Measurements from ENCODE around the gene MTA3. TPM values are rescaled to one million over a fixed set of nuclear protein-coding genes. Genes with fewer than 3 reads are reported as not detected.

Gene MTA3
- total RNA-seq, 4 donors from 2014 or later, result 40.0 to 73.2 (median 54.3) TPM

DNA sequence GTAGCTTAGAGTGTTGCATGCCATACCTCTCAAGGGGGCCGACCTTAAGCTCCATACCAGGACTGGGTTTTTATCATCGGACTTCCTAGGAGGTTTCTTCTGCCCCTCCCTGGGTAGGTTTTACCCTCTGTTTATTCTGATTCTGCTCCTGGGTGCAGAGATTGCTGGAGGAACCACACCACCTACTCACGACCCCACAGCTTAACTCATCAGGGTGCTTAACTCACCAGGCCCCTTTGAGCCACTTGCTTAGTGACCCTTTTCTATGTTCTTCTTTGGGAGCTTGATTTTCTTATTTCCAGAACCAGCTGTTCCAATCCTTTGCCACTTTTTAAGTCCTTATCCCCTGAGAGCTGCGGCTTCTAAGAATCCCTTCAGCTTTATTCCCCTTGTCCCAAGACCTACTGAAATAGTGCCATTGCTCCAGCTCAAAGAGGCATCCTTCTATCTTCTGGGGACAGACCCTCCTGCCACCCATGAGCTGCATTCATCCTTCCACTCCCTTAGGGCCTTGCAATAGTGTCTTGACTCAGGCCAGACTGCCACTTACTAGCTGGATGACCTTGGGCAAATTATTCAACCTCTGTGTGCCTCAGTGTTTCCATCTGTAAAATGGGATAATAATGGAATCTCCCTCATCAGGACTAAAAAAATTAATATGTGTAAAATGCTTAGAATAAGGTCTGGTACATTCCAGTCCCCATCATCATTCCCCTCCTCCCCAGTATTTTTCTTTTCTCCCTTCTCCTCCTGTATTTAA, 189.7 kb downstream of the MTA3 start:
- Histone ChIP-seq H3K27ac (no peak overlapping the region), H3K27me3 (no peaks in the 10 kb centered on the region), H3K4me3 (no peak overlapping the region), H3K36me3 (no peaks in the 10 kb centered on the region), H3K9me3 (no peaks in the 10 kb centered on the region), H3K4me1 (peaks cover 0 to 4% (median 0%) of the 10 kb centered on the region in 4 donors)
- in situ Hi-C loops (cut with MboI; ENCODE audit: low pct_ligation_motif_present in 1 of 4, low pct_unique_long_range_greater_than_20kb in 1 of 4, low sequenced_read_pairs in 3 of 4) (no loop called here), intact Hi-C loops (cut with DNase I; ENCODE audit: low total_unique reads) (no loop called here)
- WGBS, 2 donors (ENCODE audit: low coverage in 1 of 2), result 76 to 95% methylated on average over 4 of the region's 4 CpGs
- no peak for TF ChIP-seq EP300 (IDR thresholded peaks at IDR 0.05; ENCODE audit: low read depth)
- no peak for TF ChIP-seq POLR2A (IDR thresholded peaks at IDR 0.05)
- TF ChIP-seq, protein P1, sequence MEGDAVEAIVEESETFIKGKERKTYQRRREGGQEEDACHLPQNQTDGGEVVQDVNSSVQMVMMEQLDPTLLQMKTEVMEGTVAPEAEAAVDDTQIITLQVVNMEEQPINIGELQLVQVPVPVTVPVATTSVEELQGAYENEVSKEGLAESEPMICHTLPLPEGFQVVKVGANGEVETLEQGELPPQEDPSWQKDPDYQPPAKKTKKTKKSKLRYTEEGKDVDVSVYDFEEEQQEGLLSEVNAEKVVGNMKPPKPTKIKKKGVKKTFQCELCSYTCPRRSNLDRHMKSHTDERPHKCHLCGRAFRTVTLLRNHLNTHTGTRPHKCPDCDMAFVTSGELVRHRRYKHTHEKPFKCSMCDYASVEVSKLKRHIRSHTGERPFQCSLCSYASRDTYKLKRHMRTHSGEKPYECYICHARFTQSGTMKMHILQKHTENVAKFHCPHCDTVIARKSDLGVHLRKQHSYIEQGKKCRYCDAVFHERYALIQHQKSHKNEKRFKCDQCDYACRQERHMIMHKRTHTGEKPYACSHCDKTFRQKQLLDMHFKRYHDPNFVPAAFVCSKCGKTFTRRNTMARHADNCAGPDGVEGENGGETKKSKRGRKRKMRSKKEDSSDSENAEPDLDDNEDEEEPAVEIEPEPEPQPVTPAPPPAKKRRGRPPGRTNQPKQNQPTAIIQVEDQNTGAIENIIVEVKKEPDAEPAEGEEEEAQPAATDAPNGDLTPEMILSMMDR (IDR thresholded peaks at IDR 0.05), result no peak
- no peak for TF ChIP-seq POLR2AphosphoS5 (IDR thresholded peaks at IDR 0.05)
- DNase-seq, result no peak

DNA sequence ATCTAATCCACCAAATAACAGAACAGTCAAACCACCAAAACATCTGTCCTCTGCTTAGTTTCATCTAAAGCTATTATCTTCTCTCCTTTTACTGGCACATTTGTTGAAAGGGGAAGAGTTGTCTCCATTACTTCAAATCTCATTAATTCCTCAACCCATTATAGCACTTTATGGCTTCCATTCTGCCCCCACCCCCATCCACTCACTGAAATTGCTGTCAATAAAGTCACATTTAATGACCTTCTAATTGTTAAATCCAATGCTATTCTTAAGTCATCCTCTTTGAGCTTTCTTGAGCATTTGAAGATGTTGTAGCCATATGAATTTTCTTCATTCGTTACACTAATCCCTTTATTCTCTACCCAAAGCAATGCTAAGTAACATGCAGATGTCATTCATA, 190.3 kb downstream of the MTA3 start:
- no peak for DNase-seq
- WGBS, 2 donors (ENCODE audit: low coverage in 1 of 2), result 90 to 92% methylated on average over 1 of the region's 1 CpG
- in situ Hi-C loops (cut with MboI; ENCODE audit: low pct_ligation_motif_present in 1 of 4, low pct_unique_long_range_greater_than_20kb in 1 of 4, low sequenced_read_pairs in 3 of 4) (no loop called here), intact Hi-C loops (cut with DNase I; ENCODE audit: low total_unique reads) (no loop called here)
- TF ChIP-seq, protein P1 (IDR thresholded peaks at IDR 0.05), result no peak
- TF ChIP-seq POLR2A (IDR thresholded peaks at IDR 0.05) (no peak), POLR2AphosphoS5 (IDR thresholded peaks at IDR 0.05) (no peak), EP300 (IDR thresholded peaks at IDR 0.05; ENCODE audit: low read depth) (no peak)
- Histone ChIP-seq H3K27me3 (no peaks in the 10 kb centered on the region), H3K4me1 (peaks cover 0 to 2% (median 0%) of the 10 kb centered on the region in 4 donors), H3K36me3 (no peaks in the 10 kb centered on the region), H3K4me3 (no peak overlapping the region), H3K9me3 (no peaks in the 10 kb centered on the region), H3K27ac (no peak overlapping the region)

DNA sequence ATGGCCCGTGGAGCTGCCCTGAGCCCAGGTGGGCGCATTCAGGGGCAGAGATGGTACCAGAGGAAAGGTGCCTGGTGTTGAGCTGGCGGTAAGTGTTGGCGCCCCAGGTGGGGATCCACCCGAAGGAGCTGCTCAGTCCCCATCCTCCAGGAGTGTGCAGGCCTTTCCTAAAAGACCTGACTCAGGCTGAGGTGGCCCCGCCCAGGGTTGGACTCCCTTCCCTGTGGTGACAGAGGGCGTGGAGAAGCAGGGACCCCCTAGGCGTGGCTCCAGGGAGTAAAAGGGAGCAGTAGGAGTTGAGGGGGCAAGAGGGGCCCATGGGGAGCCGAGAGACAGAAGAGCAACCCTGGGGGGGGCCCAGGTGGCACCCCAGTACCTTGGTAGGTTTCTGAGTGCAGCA, 193.1 kb downstream of the MTA3 start:
- no peaks in the 10 kb centered on the region for H3K4me1 ChIP-seq
- H3K36me3 ChIP-seq, result no peaks in the 10 kb centered on the region
- DNase-seq, result no peak
- TF ChIP-seq EP300 (IDR thresholded peaks at IDR 0.05; ENCODE audit: low read depth), result no peak
- no peak for TF ChIP-seq POLR2AphosphoS5 (IDR thresholded peaks at IDR 0.05)
- TF ChIP-seq, protein P1 (IDR thresholded peaks at IDR 0.05), result no peak
- no peak for TF ChIP-seq POLR2A (IDR thresholded peaks at IDR 0.05)
- no peaks in the 10 kb centered on the region for H3K9me3 ChIP-seq
- WGBS, 2 donors (ENCODE audit: low coverage in 1 of 2), result 92% methylated on average over 9 of the region's 9 CpGs; no CpG with 5 or more reads in 1 of the 2 donors
- no peaks in the 10 kb centered on the region for H3K27me3 ChIP-seq
- intact Hi-C loops (cut with DNase I; ENCODE audit: low total_unique reads) (no loop called here), in situ Hi-C loops (cut with MboI; ENCODE audit: low pct_ligation_motif_present in 1 of 4, low pct_unique_long_range_greater_than_20kb in 1 of 4, low sequenced_read_pairs in 3 of 4) (no loop called here)
- no peak overlapping the region for H3K27ac ChIP-seq
- H3K4me3 ChIP-seq, result no peak overlapping the region

DNA sequence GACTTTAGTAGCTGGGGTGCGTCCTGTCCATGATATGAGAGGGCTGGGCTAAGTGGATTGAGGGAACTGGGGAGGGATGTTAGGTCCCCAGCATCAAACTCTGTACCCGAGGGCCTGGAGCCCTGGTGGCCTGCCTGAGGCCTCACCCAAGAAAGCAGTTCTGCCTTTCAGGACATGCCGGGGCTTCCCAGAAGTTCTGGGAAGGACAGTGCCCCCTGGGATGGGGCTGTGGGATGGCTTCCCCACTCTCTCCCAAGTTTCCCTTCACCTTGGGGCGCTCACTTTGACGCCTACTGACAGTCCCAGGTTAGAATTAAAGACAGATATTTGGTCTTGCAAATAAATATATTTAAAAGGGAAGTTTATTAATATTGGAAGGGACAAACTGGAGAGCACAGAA, 193.7 kb downstream of the MTA3 start:
- H3K36me3 ChIP-seq, result no peaks in the 10 kb centered on the region
- H3K27me3 ChIP-seq, result no peaks in the 10 kb centered on the region
- H3K4me3 ChIP-seq, result no peak overlapping the region
- TF ChIP-seq POLR2AphosphoS5 (IDR thresholded peaks at IDR 0.05) (no peak), POLR2A (IDR thresholded peaks at IDR 0.05) (no peak), EP300 (IDR thresholded peaks at IDR 0.05; ENCODE audit: low read depth) (no peak)
- TF ChIP-seq, protein P1 (IDR thresholded peaks at IDR 0.05), result no peak
- WGBS, 2 donors (ENCODE audit: low coverage in 1 of 2), result 87 to 96% methylated on average over 3 to 5 of the region's 5 CpGs
- no peaks in the 10 kb centered on the region for H3K4me1 ChIP-seq
- H3K9me3 ChIP-seq, result no peaks in the 10 kb centered on the region
- no peak for DNase-seq
- intact Hi-C loops (cut with DNase I; ENCODE audit: low total_unique reads) (no loop called here), in situ Hi-C loops (cut with MboI; ENCODE audit: low pct_ligation_motif_present in 1 of 4, low pct_unique_long_range_greater_than_20kb in 1 of 4, low sequenced_read_pairs in 3 of 4) (no loop called here)
- no peak overlapping the region for H3K27ac ChIP-seq

All from transverse colon (tissue), 4 donors.